HFFc6 (cell line): ENCODE results near the gene DGKH. TPM values are rescaled to one million over a fixed set of nuclear protein-coding genes. Genes with fewer than 3 reads are reported as not detected.
"Not testable (repeated sequence)": the region's sequence is repeated elsewhere in the genome, so short reads cannot be mapped to it uniquely, and the experiment has no call there.

Experiments
- DNase-seq: peaks from one replicate; pipeline ENCODE4 v3.0.0-alpha.2; 2018
- H3K27ac Mint-ChIP-seq: 2 replicates; pipeline ENCODE4 v1.8.0; 2020; ENCODE audit warnings: mild to moderate bottlenecking, mixed read lengths
- H3K27me3 Mint-ChIP-seq: 2 replicates; pipeline ENCODE4 v1.8.0; 2021; ENCODE audit warnings: mild to moderate bottlenecking, moderate library complexity, mixed read lengths; ENCODE audit not compliant: insufficient read depth
- H3K36me3 Mint-ChIP-seq: 2 replicates; pipeline ENCODE4 v1.8.0; 2021; ENCODE audit warnings: low read depth, mixed read lengths
- H3K4me1 Mint-ChIP-seq: 2 replicates; pipeline ENCODE4 v1.8.0; 2020; ENCODE audit warnings: low read depth, mixed read lengths
- H3K4me3 Mint-ChIP-seq: 2 replicates; pipeline ENCODE4 v1.8.0; 2020; ENCODE audit warnings: mild to moderate bottlenecking, moderate library complexity, mixed read lengths
- H3K9me3 Mint-ChIP-seq: 2 replicates; pipeline ENCODE4 v1.8.0; 2020; ENCODE audit warnings: mild to moderate bottlenecking, mixed read lengths
- CTCF ChIP-seq: fragments of 200-600 bp; sonication (generic); IDR thresholded peaks from 2 replicates; pipeline ENCODE4 v1.5.0; 2021; ENCODE audit warnings: antibody characterized with exemption, mild to moderate bottlenecking
- total RNA-seq, 6 experiments: library from RNA; stranded (reverse); fragmentation: NEBNext Ultra II Directional; extraction: Animal tissue kit (Norgen Biotek cat#: 25700); gene quantifications; 2 replicates in 1 of 6; 3 replicates in 5 of 6; pipeline ENCODE4 v1.2.3, GENCODE V29; 2021

Gene DGKH
- total RNA-seq, 6 experiments from 2014 or later, result 6.9 to 8.7 (median 7.8) TPM

DNA sequence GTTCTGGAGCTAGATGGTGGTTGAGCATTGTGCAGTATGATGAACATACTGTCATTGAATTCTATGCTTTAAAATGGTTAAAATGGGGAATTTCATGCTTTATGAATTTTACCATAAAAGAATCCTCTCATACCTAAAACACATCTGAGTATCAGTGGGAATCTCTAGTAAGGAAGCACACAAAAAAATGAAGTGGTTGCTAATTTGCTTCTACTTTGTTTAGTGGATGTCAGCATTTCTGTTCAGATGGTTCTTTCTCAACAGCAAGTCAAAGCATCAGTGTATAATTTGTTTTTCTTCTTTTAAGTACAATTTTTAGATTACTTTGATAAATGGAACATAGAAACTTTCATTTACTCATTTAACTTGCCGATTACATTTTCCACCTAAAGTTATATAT, 171.4 kb downstream of the DGKH start:
- Mint-ChIP-seq H3K36me3 (peaks cover 16% of the 10 kb centered on the region; the same call in 1 of the 2 replicates), H3K27ac (no peak overlapping the region), H3K4me1 (peaks cover 7% of the 10 kb centered on the region), H3K4me3 (no peak overlapping the region), H3K9me3 (no peaks in the 10 kb centered on the region), H3K27me3 (no peaks in the 10 kb centered on the region)
- no peak for TF ChIP-seq CTCF
- DNase-seq, result no peak

DNA sequence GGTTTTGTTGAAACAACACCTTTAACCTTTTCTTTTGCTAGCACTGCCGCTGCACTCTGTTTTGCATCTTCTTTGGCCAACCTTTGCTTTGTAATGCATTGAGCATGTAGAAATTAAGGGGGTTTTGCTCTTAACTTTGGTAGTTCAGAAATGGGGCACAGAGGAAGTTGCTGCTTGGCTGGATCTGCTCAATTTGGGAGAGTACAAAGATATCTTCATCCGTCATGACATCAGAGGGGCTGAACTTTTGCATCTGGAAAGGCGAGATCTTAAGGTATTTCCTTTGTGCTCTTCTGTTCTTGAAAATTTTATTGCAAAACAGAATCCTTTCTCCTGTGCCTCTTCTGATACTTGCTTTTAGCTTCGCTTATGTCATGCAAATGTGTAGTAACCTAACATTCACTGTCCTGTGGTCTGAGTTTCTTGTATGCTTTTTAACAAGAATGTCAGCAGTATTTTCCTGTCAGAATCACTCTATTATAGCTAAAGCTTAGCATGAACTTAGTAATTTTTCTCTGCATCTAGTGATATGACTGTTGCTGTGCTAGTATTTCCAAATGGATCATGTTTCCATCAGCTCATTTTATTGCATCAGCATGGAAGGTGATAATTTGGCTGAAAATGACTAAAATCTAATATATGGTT, 172.8 kb downstream of the DGKH start:
- H3K27me3 Mint-ChIP-seq, result no peaks in the 10 kb centered on the region
- DNase-seq, result no peak
- H3K4me3 Mint-ChIP-seq, result no peak overlapping the region
- no peak for TF ChIP-seq CTCF
- H3K36me3 Mint-ChIP-seq, result peaks cover 25% of the 10 kb centered on the region
- no peaks in the 10 kb centered on the region for H3K9me3 Mint-ChIP-seq
- no peaks in the 10 kb centered on the region for H3K4me1 Mint-ChIP-seq
- no peak overlapping the region for H3K27ac Mint-ChIP-seq

DNA sequence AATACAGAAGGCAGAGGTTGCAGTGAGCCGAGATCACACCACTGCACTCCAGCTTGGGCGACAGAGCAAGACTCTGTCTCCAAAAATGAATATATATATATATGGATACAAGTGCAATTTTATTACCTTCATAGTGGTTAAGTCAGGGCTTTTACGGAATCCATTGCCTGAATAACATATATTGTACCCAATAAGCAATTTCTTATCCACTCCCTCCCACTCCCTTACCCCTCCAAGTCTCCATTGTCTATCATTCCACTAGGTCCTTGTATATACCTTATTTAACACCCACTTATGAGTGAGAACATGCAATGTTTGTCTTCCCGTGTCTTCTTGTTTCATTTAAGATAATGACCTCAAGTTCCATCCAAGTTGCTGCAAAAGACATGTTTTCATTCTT, 175.2 kb downstream of the DGKH start:
- Mint-ChIP-seq H3K27me3 (no peaks in the 10 kb centered on the region), H3K36me3 (peaks cover 26% of the 10 kb centered on the region), H3K9me3 (no peaks in the 10 kb centered on the region), H3K4me3 (no peak overlapping the region), H3K4me1 (no peaks in the 10 kb centered on the region), H3K27ac (no peak overlapping the region)
- DNase-seq, result no peak
- TF ChIP-seq CTCF, result no peak

DNA sequence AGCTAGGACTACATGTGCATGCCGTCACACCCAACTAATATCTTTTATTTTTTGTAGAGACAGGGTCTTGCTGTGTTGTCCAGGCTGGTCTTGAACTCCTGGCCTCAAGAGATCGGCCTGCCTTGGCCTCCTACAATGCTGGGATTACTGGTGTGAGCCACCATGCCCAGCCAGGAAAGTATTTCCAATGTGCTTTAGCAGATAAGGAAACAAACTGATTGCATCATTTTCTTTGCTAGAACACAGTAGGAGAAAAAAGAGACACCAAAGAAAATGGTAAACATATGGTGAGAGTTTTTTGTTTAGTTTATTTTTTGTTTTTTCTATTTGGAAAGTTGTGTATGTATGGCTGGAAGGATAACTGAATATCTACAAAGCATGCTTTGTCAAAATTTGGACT, 176.6 kb downstream of the DGKH start:
- Mint-ChIP-seq H3K36me3 (peaks cover 20% of the 10 kb centered on the region), H3K4me1 (no peaks in the 10 kb centered on the region; the same call in 1 of the 2 replicates), H3K4me3 (no peak overlapping the region), H3K27me3 (no peaks in the 10 kb centered on the region), H3K27ac (no peak overlapping the region), H3K9me3 (no peaks in the 10 kb centered on the region)
- TF ChIP-seq CTCF, result no peak
- DNase-seq, result no peak

- H3K27ac Mint-ChIP-seq, H3K9me3 Mint-ChIP-seq, DNase-seq, H3K4me1 Mint-ChIP-seq, H3K4me3 Mint-ChIP-seq, H3K27me3 Mint-ChIP-seq: not testable (repeated sequence)
- H3K36me3 Mint-ChIP-seq, result peaks cover 20% of the 10 kb centered on the region
These were observed 178.3 kb downstream of the DGKH start for GRCh38 chr13:42226759-42227158.

GRCh38 chr13:42228527-42228926, 180.1 kb downstream of the DGKH start:
- no peak overlapping the region for H3K27ac Mint-ChIP-seq

More at GRCh38 chr13:42228527-42228926, 180.1 kb downstream of the DGKH start:
- Mint-ChIP-seq H3K27me3 (no peaks in the 10 kb centered on the region; the same call in 1 of the 2 replicates), H3K4me3 (no peak overlapping the region), H3K36me3 (peaks cover 20% of the 10 kb centered on the region), H3K4me1 (peaks cover 2% of the 10 kb centered on the region; the same call in 1 of the 2 replicates), H3K9me3 (no peaks in the 10 kb centered on the region)
- TF ChIP-seq CTCF, result no peak
- DNase-seq, result no peak
